H1 (cell line): ENCODE data around the gene KCP. TPM values are rescaled to one million over a fixed set of nuclear protein-coding genes. Genes with fewer than 3 reads are reported as not detected.

Source experiments
- ATF2 ChIP-seq: IDR thresholded peaks from 2 replicates; pipeline ENCODE4 v1.6.1; 2012; ENCODE audit warnings: low read length, inconsistent platforms
- ATF3 ChIP-seq: IDR thresholded peaks from 2 replicates; pipeline ENCODE4 v1.6.1; 2011; ENCODE audit warnings: low read depth, mild to moderate bottlenecking, low read length; ENCODE audit not compliant: insufficient read depth
- BACH1 ChIP-seq: IDR thresholded peaks from 2 replicates; pipeline ENCODE4 v1.6.1; 2012; ENCODE audit warnings: low read length, improper control_type of control experiment
- BRCA1 ChIP-seq: IDR thresholded peaks from 2 replicates; pipeline ENCODE4 v1.6.1; 2012; ENCODE audit warnings: low read depth, low read length, improper control_type of control experiment
- CREB1 ChIP-seq: IDR thresholded peaks from 2 replicates; pipeline ENCODE4 v1.6.1; 2012; ENCODE audit warnings: inconsistent platforms
- FOSL1 ChIP-seq: IDR thresholded peaks from 2 replicates; pipeline ENCODE4 v1.6.1; 2011; ENCODE audit warnings: mild to moderate bottlenecking, low read depth, low read length, moderate library complexity; ENCODE audit not compliant: insufficient read depth
- GABPA ChIP-seq: IDR thresholded peaks from 2 replicates; pipeline ENCODE4 v1.6.1; 2011; ENCODE audit warnings: mild to moderate bottlenecking, low read length, moderate library complexity, borderline replicate concordance; ENCODE audit not compliant: insufficient read depth
- GTF2F1 ChIP-seq: IDR thresholded peaks from 2 replicates; pipeline ENCODE4 v1.6.1; 2012; ENCODE audit warnings: low read depth, low read length, improper control_type of control experiment, borderline replicate concordance
- JUND ChIP-seq: IDR thresholded peaks from 2 replicates; pipeline ENCODE4 v1.6.1; 2011; ENCODE audit warnings: mild to moderate bottlenecking, improper control_type of control experiment, low read length
- KDM1A ChIP-seq: fragments of 200-600, 300-600 bp; sonication (generic); IDR thresholded peaks from 2 replicates; pipeline ENCODE4 v1.7.1; 2016; ENCODE audit warnings: mild to moderate bottlenecking, low read length, borderline replicate concordance
- KDM4A ChIP-seq: IDR thresholded peaks from one replicate; pipeline ENCODE4 v1.7.1; 2012; ENCODE audit warnings: low read depth, mild to moderate bottlenecking, moderate library complexity, low read length, inconsistent platforms; ENCODE audit not compliant: severe bottlenecking
- MAFK ChIP-seq: IDR thresholded peaks from 2 replicates; pipeline ENCODE4 v1.6.1; 2012; ENCODE audit warnings: low read depth, mild to moderate bottlenecking, improper control_type of control experiment, low read length
- POLR2A ChIP-seq, 2 experiments: IDR thresholded peaks; 1 replicate in 1 of 2; 2 replicates in 1 of 2; pipeline ENCODE4 v1.6.1; 2011; ENCODE audit warnings: low read depth in 2 of 2, low read length in 2 of 2, mild to moderate bottlenecking in 2 of 2; ENCODE audit errors: control extremely low read depth in 1 of 2
- POU5F1 ChIP-seq: IDR thresholded peaks from 2 replicates; pipeline ENCODE4 v1.6.1; 2011; ENCODE audit warnings: low read depth, mild to moderate bottlenecking, low read length, moderate library complexity
- RBBP5 ChIP-seq: IDR thresholded peaks from 2 replicates; pipeline ENCODE4 v1.7.1; 2012; ENCODE audit warnings: low read depth, mild to moderate bottlenecking, inconsistent platforms, low read length, moderate library complexity, borderline replicate concordance
- RFX5 ChIP-seq: IDR thresholded peaks from 2 replicates; pipeline ENCODE4 v1.6.1; 2011; ENCODE audit warnings: low read depth, low read length, improper control_type of control experiment, borderline replicate concordance
- SIRT6 ChIP-seq: IDR thresholded peaks from one replicate; pipeline ENCODE4 v1.7.1; 2012; ENCODE audit warnings: low read length, inconsistent platforms
- SIX5 ChIP-seq: IDR thresholded peaks from 2 replicates; pipeline ENCODE4 v1.6.1; 2011; ENCODE audit warnings: mild to moderate bottlenecking, low read depth, low read length
- SP2 ChIP-seq: IDR thresholded peaks from 2 replicates; pipeline ENCODE4 v1.6.1; 2012; ENCODE audit warnings: mild to moderate bottlenecking, low read length, inconsistent platforms
- SRF ChIP-seq: IDR thresholded peaks from 2 replicates; pipeline ENCODE4 v1.6.1; 2011; ENCODE audit warnings: mild to moderate bottlenecking, low read depth, low read length, moderate library complexity
- SUZ12 ChIP-seq: fragments of 200-600 bp; sonication (generic); IDR thresholded peaks from 2 replicates; pipeline ENCODE4 v1.6.1; 2012; ENCODE audit warnings: mild to moderate bottlenecking, inconsistent platforms, low read length, moderate library complexity, mixed read lengths
- TEAD4 ChIP-seq: IDR thresholded peaks from 2 replicates; pipeline ENCODE4 v1.6.1; 2012; ENCODE audit warnings: low read depth, low read length, inconsistent platforms, mixed read lengths
- USF2 ChIP-seq: IDR thresholded peaks from 2 replicates; pipeline ENCODE4 v1.6.1; 2011; ENCODE audit warnings: low read length, improper control_type of control experiment
- polyA plus RNA-seq, 7 experiments: library from polyadenylated mRNA; depleted of rRNA in 3 of 7; stranded (reverse) in 5 of 7; unstranded in 2 of 7; fragments of >200 nt in 5 of 7; fragments of 200-250 nt in 2 of 7; gene quantifications; 1 replicate in 5 of 7; 2 replicates in 1 of 7; 4 replicates in 1 of 7; pipeline versions ENCODE4 v1.2.1 to v1.2.3, GENCODE V29; 2011 to 2013; ENCODE audit warnings: missing spikeins in 2 of 7, mixed read lengths in 2 of 7
- total RNA-seq: library from RNA; stranded (reverse); fragmentation: NEBNext Ultra II Directional; extraction: Animal tissue kit (Norgen Biotek cat#: 25700); gene quantifications from 2 replicates; pipeline ENCODE4 v1.2.1, GENCODE V29; 2021

KCP gene
- total and polyA plus RNA-seq, 2 of the 8 experiments (the other 6 are each of a cell fraction or from before 2014, with no cell fraction given): 1.3 to 2.0 TPM

- no peak for TF ChIP-seq TEAD4
- peak; percentile 17; the same call in 1 of the 2 replicates for TF ChIP-seq CREB1
- TF ChIP-seq FOSL1: peak; percentile 65; the same call in 1 of the 2 replicates
- no peak for TF ChIP-seq RBBP5
- TF ChIP-seq KDM4A: no peak
- no peak for TF ChIP-seq ATF3
- no peak for TF ChIP-seq RFX5
- no peak for TF ChIP-seq GTF2F1
- no peak for TF ChIP-seq POU5F1
- no peak for TF ChIP-seq KDM1A
- TF ChIP-seq SIX5: no peak
- no peak for TF ChIP-seq BRCA1
- no peak for TF ChIP-seq POLR2A (IDR thresholded peaks at IDR 0.05; ENCODE audit: control extremely low read depth in 1 of 2, low read depth in 2 of 2, low read length in 2 of 2)
- TF ChIP-seq GABPA: no peak
- TF ChIP-seq BACH1: no peak
- no peak for TF ChIP-seq SRF
- TF ChIP-seq USF2: peak; percentile 30; the same call in 1 of the 2 replicates
- TF ChIP-seq ATF2: no peak
- TF ChIP-seq SIRT6: no peak
- no peak for TF ChIP-seq SP2
- no peak for TF ChIP-seq SUZ12
- no peak for TF ChIP-seq JUND
- no peak for TF ChIP-seq MAFK
Observed at GRCh38 chr7:128841921-128842673, 68.4 kb downstream of the KCP start (continued).
